Immature natural killer cell (primary cell): ENCODE data around the gene VTI1A. TPM values are rescaled to one million over a fixed set of nuclear protein-coding genes. Genes with fewer than 3 reads are reported as not detected.
A peak's percentile ranks its signal among the peaks of the same experiment; 100 is the strongest.

Experiments used
- DNase-seq, 3 donors: peaks; one replicate each; pipeline ENCODE4 v3.0.0; 2022; ENCODE audit warnings: mixed read lengths in 1 of 3
- H3K27ac Mint-ChIP-seq, 6 donors: one replicate each; pipeline ENCODE4 v1.8.0; 2020; ENCODE audit warnings: mixed read lengths in 6 of 6, mild to moderate bottlenecking in 5 of 6, inconsistent platforms in 4 of 6, moderate library complexity in 3 of 6
- H3K27me3 Mint-ChIP-seq, 3 donors: one replicate each; pipeline ENCODE4 v1.8.0; 2020 to 2021; ENCODE audit warnings: low read depth in 3 of 3, mild to moderate bottlenecking in 3 of 3, mixed read lengths in 3 of 3, moderate library complexity in 3 of 3, inconsistent platforms in 1 of 3
- H3K36me3 Mint-ChIP-seq, 3 donors: one replicate each; pipeline ENCODE4 v1.8.0; 2020; ENCODE audit warnings: mixed read lengths in 3 of 3, inconsistent platforms in 2 of 3, mild to moderate bottlenecking in 2 of 3
- H3K4me1 Mint-ChIP-seq, 2 donors: one replicate each; pipeline ENCODE4 v1.8.0; 2020; ENCODE audit warnings: inconsistent platforms in 2 of 2, mild to moderate bottlenecking in 2 of 2, mixed read lengths in 2 of 2, moderate library complexity in 1 of 2
- H3K4me3 Mint-ChIP-seq, 5 donors: one replicate each; pipeline ENCODE4 v1.8.0; 2020; ENCODE audit warnings: mild to moderate bottlenecking in 5 of 5, mixed read lengths in 5 of 5, inconsistent platforms in 3 of 5, moderate library complexity in 3 of 5
- H3K9me3 Mint-ChIP-seq, 6 donors: one replicate each; pipeline ENCODE4 v1.8.0; 2020; ENCODE audit warnings: mild to moderate bottlenecking in 6 of 6, mixed read lengths in 6 of 6, inconsistent platforms in 4 of 6, moderate library complexity in 3 of 6
- polyA plus RNA-seq, 3 donors: library from polyadenylated mRNA; unstranded; fragments of 300-500 nt; fragmentation: Illumina TruSeq; gene quantifications; one replicate each; pipeline ENCODE4 v1.2.3, GENCODE V29; 2021

VTI1A gene
- polyA plus RNA-seq, 3 donors from 2014 or later, result 15.0 to 40.2 (median 31.2) TPM

DNA sequence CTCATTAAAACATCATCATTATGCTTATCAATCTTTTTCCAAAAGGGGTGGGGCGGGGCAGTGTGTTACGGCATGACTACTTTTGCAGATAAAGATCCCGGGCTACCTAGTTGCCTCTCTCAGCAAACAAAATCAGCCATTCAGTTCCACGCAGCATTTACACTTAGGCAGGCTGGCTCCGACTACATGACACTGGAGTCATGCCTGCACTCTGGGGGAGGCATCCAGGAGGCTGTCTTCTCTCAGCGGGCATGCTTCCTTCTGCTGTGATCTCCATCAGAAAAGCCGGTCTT is 309.2 kb downstream of the VTI1A start:
- Mint-ChIP-seq H3K4me1 (no peaks in the 10 kb centered on the region), H3K9me3 (no peaks in the 10 kb centered on the region), H3K36me3 (peaks cover 0 to 29% (median 20%) of the 10 kb centered on the region in 3 donors), H3K27ac (no peak overlapping the region), H3K27me3 (peaks cover 0 to 2% (median 0%) of the 10 kb centered on the region in 3 donors), H3K4me3 (no peak overlapping the region)
- no peak for DNase-seq

DNA sequence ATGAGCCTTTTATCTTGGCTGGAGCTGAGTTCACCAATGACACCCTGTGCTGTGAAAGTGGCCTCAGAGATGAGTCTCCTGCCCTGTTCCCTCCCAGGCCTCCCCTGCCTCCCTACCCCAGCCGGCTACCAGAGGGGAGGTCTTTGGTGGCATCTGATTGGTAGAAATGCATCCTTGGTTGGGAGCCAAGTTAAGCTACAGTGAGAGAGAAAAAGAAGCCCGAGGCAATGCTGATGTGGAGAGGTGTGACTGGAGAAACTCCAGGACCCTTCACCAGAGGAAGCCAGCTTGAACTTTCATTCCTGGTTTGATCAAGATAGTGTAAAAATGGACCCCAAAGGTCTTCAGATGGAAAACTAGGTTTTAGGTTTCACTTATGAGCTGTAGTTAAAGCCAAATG is 311.9 kb downstream of the VTI1A start:
- Mint-ChIP-seq H3K9me3 (no peaks in the 10 kb centered on the region), H3K4me3 (no peak overlapping the region), H3K27ac (no peak overlapping the region), H3K4me1 (no peaks in the 10 kb centered on the region), H3K36me3 (peaks cover 0 to 29% (median 20%) of the 10 kb centered on the region in 3 donors), H3K27me3 (peaks cover 0 to 2% (median 0%) of the 10 kb centered on the region in 3 donors)
- no peak for DNase-seq

DNA sequence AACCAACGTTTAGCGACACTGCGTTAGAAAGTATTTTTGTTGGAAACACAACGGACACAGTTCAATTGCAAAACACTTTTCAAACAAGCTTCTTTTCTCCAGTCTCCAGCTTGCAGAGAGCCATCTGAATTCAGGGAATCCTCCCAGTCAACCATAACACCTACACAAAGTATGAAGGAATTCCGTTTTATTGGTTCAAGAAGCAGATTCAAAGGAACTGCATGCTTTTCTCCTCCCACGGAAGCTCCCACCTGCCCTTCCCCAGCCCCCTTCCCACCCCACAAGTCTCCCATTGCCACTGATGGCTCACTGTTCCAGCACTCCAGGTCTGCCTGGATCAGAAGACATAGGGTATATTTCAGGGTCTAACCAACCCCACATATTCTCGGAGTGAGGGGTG is 312.5 kb downstream of the VTI1A start:
- Mint-ChIP-seq H3K27me3 (peaks cover 0 to 2% (median 0%) of the 10 kb centered on the region in 3 donors), H3K36me3 (peaks cover 0 to 24% (median 16%) of the 10 kb centered on the region in 3 donors), H3K9me3 (no peaks in the 10 kb centered on the region), H3K4me1 (no peaks in the 10 kb centered on the region), H3K27ac (no peak overlapping the region), H3K4me3 (no peak overlapping the region)
- DNase-seq, result no peak

DNA sequence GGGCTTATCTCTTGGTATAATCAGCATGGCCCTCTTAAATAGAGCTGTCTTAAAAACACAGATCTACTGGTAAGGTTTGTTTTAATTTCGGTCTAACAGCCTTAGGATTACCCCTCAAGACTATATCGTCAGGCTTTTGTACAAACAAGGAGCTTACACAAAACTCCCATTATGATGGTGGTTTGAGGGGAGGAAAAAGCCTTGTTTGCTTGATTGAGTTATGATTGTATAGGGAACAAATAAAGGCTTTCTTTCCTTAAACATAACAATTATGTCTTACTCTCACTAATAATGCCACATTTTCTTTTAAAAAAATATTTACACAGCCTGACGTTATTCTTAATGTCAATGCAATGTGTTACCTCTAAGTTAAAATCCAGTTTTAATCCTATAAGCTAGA is 314.2 kb downstream of the VTI1A start:
- DNase-seq, result no peak
- Mint-ChIP-seq H3K36me3 (peaks cover 0 to 21% (median 10%) of the 10 kb centered on the region in 3 donors), H3K4me3 (no peak overlapping the region), H3K27me3 (no peaks in the 10 kb centered on the region), H3K27ac (no peak overlapping the region), H3K9me3 (no peaks in the 10 kb centered on the region), H3K4me1 (no peaks in the 10 kb centered on the region)

DNA sequence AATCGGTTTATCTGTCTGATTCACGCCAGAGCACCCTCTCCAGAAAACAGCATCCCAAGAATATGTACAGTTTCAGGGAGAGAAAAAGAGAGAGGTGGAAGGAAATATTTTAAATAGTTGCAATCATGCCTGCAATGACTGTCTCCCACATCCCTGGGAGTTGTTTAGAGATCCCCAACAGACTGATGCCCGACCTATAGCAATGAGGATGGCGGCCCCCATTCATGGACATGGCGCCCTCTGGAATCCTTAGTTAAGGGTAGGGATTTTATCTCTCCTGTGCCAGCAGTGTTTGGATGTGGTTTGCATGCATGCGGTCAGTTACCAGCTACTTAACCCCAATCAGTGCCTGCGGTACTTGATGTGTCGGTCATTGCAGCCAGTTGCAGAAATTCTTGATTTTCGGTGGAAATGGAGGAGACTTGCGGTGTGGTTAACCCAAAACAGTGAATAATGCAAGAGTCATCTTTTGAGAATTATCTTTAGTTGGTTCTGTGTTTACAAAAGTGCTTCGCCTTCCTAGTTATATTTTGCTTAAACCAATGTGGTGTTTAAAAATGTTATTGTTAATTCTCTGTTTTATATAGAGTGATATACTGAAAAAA is 317.0 kb downstream of the VTI1A start:
- Mint-ChIP-seq H3K4me3 (no peak overlapping the region), H3K36me3 (peaks cover 0 to 8% (median 4%) of the 10 kb centered on the region in 3 donors), H3K27ac (no peak overlapping the region), H3K27me3 (no peaks in the 10 kb centered on the region), H3K9me3 (no peaks in the 10 kb centered on the region), H3K4me1 (no peaks in the 10 kb centered on the region)
- no peak for DNase-seq

DNA sequence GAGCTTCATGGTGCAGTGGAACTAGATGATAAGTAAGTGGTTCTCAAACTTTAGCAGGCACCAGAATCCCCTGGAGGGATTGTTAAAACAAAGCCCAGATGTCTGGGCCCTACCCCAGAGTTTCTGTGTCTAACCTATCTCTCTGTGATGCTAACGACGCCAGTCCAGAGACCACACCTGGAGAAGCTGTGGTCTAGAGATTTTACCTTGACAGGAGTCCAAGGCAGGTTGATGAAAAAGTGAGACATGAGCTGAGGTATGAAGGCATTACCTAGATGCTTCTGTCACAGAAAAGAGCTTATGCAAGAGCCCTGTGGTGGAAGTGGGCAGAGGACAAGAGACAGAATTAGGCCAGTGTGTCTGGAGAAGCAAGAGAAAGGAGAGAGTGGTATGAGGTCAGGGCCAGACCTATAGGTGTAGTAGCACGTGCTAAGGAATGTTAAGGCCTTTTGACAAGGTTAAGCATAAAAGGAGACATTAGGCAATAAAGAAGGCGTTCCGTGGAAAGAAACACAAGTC is 318.8 kb downstream of the VTI1A start:
- Mint-ChIP-seq H3K9me3 (no peaks in the 10 kb centered on the region), H3K4me1 (no peaks in the 10 kb centered on the region), H3K27me3 (no peaks in the 10 kb centered on the region), H3K27ac (no peak overlapping the region), H3K36me3 (peaks cover 0 to 1% (median 0%) of the 10 kb centered on the region in 3 donors), H3K4me3 (no peak overlapping the region)
- DNase-seq, result no peak

DNA sequence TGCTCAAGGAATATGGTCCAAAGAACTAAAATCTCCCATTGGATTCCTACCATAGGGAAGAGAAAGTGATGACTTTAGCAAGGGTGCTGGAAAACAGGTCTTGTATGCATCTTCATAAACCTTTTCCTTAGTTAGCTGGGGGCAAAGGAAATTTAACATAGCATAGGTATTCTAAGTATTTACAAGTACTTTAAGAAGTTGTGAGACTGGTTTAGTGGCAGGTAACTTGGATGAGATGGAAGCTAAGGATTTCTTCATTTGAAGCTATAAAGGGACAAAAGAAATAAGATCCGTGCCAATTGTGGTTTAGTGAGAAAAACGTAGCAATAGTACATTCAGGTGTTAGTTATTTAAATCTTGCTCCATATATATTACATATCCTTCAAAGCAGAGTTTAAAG is 319.6 kb downstream of the VTI1A start:
- H3K36me3 Mint-ChIP-seq, result peaks cover 0 to 4% (median 1%) of the 10 kb centered on the region in 3 donors
- H3K9me3 Mint-ChIP-seq, result no peaks in the 10 kb centered on the region
- H3K27me3 Mint-ChIP-seq, result no peaks in the 10 kb centered on the region
- H3K27ac Mint-ChIP-seq, result no peak overlapping the region
- DNase-seq, result no peak
- H3K4me1 Mint-ChIP-seq, result no peaks in the 10 kb centered on the region
- no peak overlapping the region for H3K4me3 Mint-ChIP-seq

DNA sequence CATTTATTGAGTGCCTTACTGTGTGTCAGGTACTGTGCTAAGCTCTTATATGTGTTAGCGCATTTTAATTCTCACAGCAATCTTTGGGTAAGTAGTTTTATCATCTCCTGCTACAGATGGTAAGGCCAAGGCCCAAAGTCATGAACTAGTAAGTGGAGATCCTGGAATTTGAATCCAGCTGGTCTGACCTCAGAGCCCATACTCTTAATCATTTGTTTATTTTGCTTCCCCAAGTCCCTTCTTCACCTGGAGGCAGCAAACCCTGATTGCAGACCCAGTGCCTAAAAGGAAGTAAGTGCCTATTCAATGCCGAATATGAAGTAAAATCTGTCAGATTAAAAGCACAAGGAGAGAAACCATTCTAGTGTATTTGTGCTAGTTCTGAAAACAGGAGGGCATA is 320.1 kb downstream of the VTI1A start:
- no peaks in the 10 kb centered on the region for H3K9me3 Mint-ChIP-seq
- no peak for DNase-seq
- H3K27ac Mint-ChIP-seq, result no peak overlapping the region
- H3K4me1 Mint-ChIP-seq, result no peaks in the 10 kb centered on the region
- H3K36me3 Mint-ChIP-seq, result peaks cover 0 to 6% (median 4%) of the 10 kb centered on the region in 3 donors
- H3K27me3 Mint-ChIP-seq, result no peaks in the 10 kb centered on the region
- H3K4me3 Mint-ChIP-seq, result no peak overlapping the region

DNA sequence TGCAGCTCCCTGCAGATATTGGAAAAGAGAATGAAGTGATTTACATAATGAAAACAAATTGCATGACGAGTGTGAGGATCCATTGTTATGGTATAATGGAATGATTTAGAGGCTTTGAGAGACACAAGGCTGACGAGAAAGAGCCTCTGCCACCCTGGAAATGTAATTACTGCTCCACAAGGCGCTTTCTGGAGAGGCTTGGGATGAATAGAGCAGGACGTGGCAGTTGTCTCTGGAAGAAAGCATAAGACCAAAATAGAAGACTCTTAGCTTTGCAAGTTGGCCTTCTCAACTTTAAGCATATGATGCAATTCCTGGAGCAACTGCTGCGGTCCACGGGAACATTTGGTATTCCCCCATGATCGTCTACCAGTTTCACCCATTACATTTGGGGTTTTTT is 321.1 kb downstream of the VTI1A start:
- H3K4me3 Mint-ChIP-seq, result no peak overlapping the region

DNA sequence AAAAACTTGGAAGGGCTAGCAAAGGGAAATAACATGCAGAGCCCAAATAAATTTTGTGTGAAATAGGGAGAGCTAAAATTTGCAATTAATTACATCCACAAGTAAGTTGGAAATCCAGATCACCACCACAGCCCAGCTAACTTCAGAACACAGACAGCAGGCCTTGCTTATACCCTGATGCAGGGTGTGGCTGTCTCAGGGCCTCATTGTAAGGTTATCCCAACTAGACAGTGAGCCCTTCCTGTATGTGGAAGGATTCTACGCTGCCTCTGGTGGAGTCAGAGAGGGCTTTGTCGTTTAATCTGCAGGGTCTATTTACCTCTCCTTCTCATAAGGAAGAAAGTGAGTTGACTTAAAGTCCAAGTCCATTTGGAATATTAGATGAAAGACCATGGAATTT is 322.1 kb downstream of the VTI1A start:
- Mint-ChIP-seq H3K27me3 (peaks cover 0 to 3% (median 0%) of the 10 kb centered on the region in 3 donors), H3K9me3 (no peaks in the 10 kb centered on the region), H3K4me3 (no peak overlapping the region), H3K36me3 (peaks cover 0 to 16% (median 4%) of the 10 kb centered on the region in 3 donors), H3K4me1 (no peaks in the 10 kb centered on the region), H3K27ac (no peak overlapping the region)
- no peak for DNase-seq

More for the DNA sequence above, 321.1 kb downstream of the VTI1A start:
- Mint-ChIP-seq H3K27me3 (no peaks in the 10 kb centered on the region), H3K4me1 (no peaks in the 10 kb centered on the region), H3K9me3 (no peaks in the 10 kb centered on the region), H3K27ac (no peak overlapping the region), H3K36me3 (peaks cover 0 to 12% (median 4%) of the 10 kb centered on the region in 3 donors)
- no peak for DNase-seq

DNA sequence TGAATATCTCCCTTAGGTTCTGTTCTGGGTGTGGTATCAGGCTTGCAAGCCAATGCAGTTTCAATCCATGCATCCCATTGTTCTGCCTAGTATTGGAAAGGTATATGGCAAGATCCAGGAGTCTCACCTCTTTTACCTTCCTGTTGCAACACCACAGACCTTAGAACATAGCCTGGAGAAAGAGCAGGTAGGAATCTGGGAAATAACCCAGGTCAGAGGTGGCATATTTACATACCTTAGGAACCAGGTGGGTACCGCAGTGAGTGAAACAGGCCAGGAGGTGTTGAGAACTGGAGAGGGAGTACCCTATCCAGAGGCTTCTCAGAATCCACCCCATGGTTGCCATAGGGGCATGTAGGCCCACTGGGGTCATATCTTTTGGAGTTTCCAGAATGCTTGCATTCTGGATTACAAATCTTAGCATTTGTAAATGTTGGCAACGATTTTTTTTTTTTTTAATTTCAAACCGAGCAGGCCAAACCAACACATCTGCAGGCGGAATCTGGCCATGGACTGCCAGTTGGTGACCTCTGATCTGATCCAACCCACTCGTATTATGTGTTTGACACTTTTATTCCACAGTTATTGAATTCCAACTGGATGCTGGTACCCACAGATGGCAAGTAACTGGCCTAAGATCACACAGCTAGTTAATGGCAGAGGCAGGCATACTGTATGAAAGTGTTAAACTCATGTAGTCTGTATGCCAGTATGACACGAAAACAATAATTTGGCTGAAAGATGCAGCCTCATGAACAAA is 322.8 kb downstream of the VTI1A start:
- no peak for DNase-seq
- Mint-ChIP-seq H3K4me3 (no peak overlapping the region), H3K36me3 (peaks cover 0 to 16% (median 4%) of the 10 kb centered on the region in 3 donors)

DNA sequence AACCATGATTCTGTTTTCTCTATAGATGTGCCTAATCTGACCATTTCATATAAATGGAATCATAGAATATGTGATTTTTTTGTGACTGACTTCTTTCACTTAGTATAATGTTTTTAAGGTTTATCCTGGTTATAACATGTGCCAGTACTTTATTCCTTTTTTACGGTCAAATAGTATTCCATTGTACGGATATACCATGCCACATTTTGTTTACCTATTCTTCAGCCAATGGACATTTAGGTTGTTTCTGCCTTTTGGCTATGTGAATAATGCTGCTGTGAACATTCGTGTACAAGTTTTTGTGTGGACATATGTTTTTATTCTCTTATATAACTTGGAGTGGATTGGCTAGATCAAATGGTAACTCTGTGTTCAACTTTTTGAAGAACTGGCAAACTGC is 324.7 kb downstream of the VTI1A start:
- Mint-ChIP-seq H3K27ac (no peak overlapping the region), H3K4me1 (no peaks in the 10 kb centered on the region), H3K9me3 (no peaks in the 10 kb centered on the region), H3K36me3 (peaks cover 0 to 16% (median 4%) of the 10 kb centered on the region in 3 donors), H3K27me3 (peaks cover 0 to 3% (median 0%) of the 10 kb centered on the region in 3 donors), H3K4me3 (no peak overlapping the region)
- DNase-seq, result no peak

More for the DNA sequence above, 322.8 kb downstream of the VTI1A start:
- Mint-ChIP-seq H3K27me3 (peaks cover 0 to 3% (median 0%) of the 10 kb centered on the region in 3 donors), H3K9me3 (no peaks in the 10 kb centered on the region), H3K27ac (no peak overlapping the region), H3K4me1 (no peaks in the 10 kb centered on the region)

DNA sequence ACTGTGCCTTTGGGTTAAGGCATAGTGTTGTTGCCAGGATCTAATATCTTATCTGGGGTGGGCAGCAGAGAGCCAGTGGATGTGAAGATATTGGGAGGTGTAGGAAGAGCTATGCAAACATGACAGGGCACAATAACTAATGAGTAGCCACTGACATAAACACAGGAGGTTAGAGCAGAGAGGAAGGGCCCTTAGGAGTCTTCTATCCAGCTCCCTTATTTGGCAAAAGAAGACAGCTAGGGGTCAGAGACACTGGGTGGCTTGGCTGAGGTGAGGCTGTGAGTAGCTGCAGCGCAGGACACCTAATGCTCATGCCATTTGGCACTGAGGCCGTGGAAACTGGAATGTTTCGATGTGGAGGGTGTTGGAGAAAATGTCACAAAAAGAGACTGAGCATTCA is 326.8 kb downstream of the VTI1A start:
- H3K4me1 Mint-ChIP-seq, result peaks cover 0 to 5% of the 10 kb centered on the region in 2 donors
- H3K27me3 Mint-ChIP-seq, result peaks cover 0 to 3% (median 0%) of the 10 kb centered on the region in 3 donors
- H3K36me3 Mint-ChIP-seq, result peaks cover 0 to 16% (median 4%) of the 10 kb centered on the region in 3 donors
- DNase-seq, result no peak
- peak overlapping the region in 1 of 6 donors; percentile 36 for H3K27ac Mint-ChIP-seq
- H3K4me3 Mint-ChIP-seq, result no peak overlapping the region
- H3K9me3 Mint-ChIP-seq, result no peaks in the 10 kb centered on the region

DNA sequence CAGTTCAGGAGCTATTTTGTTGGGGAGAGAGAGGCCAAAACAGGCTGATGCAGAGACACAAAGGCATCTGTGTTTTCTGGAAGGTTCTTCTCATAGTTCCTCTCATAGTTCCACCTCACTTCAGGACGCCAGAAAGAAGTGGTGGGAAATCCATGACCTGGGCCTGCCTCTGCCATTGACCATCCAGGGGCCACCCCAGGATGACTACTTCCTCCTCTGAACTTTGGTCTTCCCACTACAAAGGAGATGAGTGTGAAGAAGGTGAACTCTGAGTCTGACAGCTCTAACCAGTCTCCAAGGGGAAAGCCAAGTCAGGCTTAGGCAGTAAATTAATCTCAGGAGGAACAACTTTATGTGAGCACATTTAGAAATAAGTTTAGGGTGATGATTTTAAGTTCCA is 327.2 kb downstream of the VTI1A start:
- Mint-ChIP-seq H3K36me3 (peaks cover 0 to 16% (median 4%) of the 10 kb centered on the region in 3 donors), H3K9me3 (no peaks in the 10 kb centered on the region), H3K27me3 (peaks cover 0 to 3% (median 0%) of the 10 kb centered on the region in 3 donors), H3K4me3 (no peak overlapping the region), H3K27ac (no peak overlapping the region), H3K4me1 (peaks cover 1 to 9% of the 10 kb centered on the region in 2 donors)
- no peak for DNase-seq
